GM06990 (cell line): ENCODE data around the gene TATDN2.

Source experiments
- DNase-seq: peaks from one replicate; pipeline ENCODE4 v3.0.0-alpha.2; 2011; ENCODE audit not compliant: insufficient read length; ENCODE audit errors: extremely low read depth
- H3K27me3 ChIP-seq: replicated peaks from 2 replicates; pipeline ENCODE4 v1.6.0; 2011; ENCODE audit warnings: low read length; ENCODE audit not compliant: control insufficient read depth, insufficient read depth
- H3K36me3 ChIP-seq: 2 replicates; pipeline ENCODE4 v1.5.1; 2011; ENCODE audit warnings: low read length; ENCODE audit not compliant: control insufficient read depth, insufficient read depth
- H3K4me3 ChIP-seq: replicated peaks from 2 replicates; pipeline ENCODE4 v1.5.1; 2011; ENCODE audit warnings: low read depth, mild to moderate bottlenecking, control low read depth, low read length
- CTCF ChIP-seq: IDR thresholded peaks from 2 replicates; pipeline ENCODE4 v1.5.1; 2011; ENCODE audit warnings: low read length, control low read depth, mild to moderate bottlenecking, inconsistent platforms; ENCODE audit not compliant: insufficient read depth, poor library complexity, severe bottlenecking

TATDN2 gene

GRCh38 chr3:10281951-10282350 is 33.7 kb downstream of the TATDN2 start:
- Histone ChIP-seq H3K27me3 (no peaks in the 10 kb centered on the region), H3K36me3 (peaks cover 24% of the 10 kb centered on the region), H3K4me3 (no peak overlapping the region)
- no peak for DNase-seq
- TF ChIP-seq CTCF, result no peak

GRCh38 chr3:10283638-10284037 is 35.4 kb downstream of the TATDN2 start:
- peaks cover 27% of the 10 kb centered on the region for H3K36me3 ChIP-seq
- no peaks in the 10 kb centered on the region for H3K27me3 ChIP-seq
- no peak for DNase-seq
- no peak for TF ChIP-seq CTCF
- no peak overlapping the region for H3K4me3 ChIP-seq

- Histone ChIP-seq H3K36me3 (peaks cover 26% of the 10 kb centered on the region), H3K27me3 (no peaks in the 10 kb centered on the region), H3K4me3 (no peak overlapping the region)
- DNase-seq, result no peak
- no peak for TF ChIP-seq CTCF
Measured at GRCh38 chr3:10284496-10284895, 36.2 kb downstream of the TATDN2 start.

DNA sequence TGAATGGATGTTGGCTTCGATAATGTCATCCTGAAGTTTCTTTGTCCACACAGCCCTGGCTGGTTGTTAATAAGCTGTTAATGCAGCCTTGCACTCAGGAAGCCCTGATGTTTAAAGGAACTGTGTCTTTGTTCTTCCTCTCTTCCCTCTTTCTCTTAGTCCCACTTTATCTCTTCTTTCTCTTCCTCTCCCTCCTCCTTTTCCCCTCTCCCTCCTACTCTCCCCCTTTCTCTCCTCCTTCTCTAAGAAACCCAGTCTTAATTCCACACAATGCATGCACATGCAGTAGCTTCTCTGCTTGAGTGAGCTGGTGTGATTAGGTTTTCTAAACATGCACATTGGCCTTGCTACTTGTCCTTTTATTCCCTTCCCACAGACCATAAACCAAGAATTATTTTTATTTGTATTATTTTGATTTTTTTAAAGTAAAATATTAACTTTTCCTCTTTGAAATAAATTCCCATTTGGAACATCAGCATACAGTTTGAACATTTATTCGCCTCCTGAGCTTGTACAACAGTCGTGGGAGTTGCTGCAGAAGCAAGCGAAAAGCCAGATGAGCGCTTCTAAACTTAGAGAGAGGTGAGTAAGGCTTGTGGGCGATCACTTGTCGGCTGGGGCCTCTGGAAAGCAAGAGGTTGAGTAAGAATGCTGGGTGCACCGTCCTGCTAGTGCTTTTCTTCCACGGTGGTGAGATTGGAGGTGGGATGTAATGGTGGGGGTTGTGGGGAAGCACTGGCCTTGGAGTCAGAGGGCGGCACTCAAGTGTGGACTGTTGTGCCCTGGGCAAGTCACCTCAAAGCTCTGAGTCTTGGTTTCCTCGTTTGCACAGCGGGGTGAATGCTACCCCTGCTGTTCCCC is 37.2 kb downstream of the TATDN2 start:
- H3K36me3 ChIP-seq, result peaks cover 24% of the 10 kb centered on the region
- no peak for TF ChIP-seq CTCF

DNA sequence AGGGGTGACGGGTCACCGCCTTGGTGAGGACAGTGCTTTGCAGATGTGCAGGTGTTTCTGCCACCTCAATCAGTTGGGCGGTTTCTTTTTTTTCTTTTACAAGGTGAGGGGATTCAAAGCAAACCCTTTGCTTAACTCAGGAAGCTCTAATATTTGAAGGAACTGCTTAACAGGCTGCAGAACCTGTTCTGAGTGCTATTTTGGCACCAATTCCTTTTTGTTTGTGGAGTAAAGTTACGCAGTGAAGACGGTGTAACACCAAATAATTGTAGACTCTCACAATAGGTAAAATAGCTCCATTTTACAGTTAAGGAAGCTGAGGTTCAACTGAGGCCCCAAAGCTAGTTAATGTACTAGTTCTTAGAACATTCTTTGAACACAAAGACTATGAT is 37.9 kb downstream of the TATDN2 start:
- no peak for TF ChIP-seq CTCF
- no peak for DNase-seq
- Histone ChIP-seq H3K4me3 (no peak overlapping the region), H3K36me3 (peaks cover 21% of the 10 kb centered on the region), H3K27me3 (no peaks in the 10 kb centered on the region)

More for the DNA sequence above, 37.2 kb downstream of the TATDN2 start:
- Histone ChIP-seq H3K27me3 (no peaks in the 10 kb centered on the region), H3K4me3 (no peak overlapping the region)
- DNase-seq, result no peak
